GM19463 (cell line): ENCODE measurements around the gene TMEM190.
"Not testable (repeated sequence)": the region's sequence is repeated elsewhere in the genome, so short reads cannot be mapped to it uniquely, and the experiment has no call there.

Experiments used
- ATAC-seq: cut with Tn5 transposase; IDR thresholded peaks from one replicate; pipeline ENCODE4 v1.9.1; 2021; ENCODE audit warnings: mild to moderate bottlenecking, moderate library complexity; ENCODE audit not compliant: unreplicated experiment

TMEM190 gene

GRCh38 chr19:55376241-55376933, at the start of gene TMEM190:
TSS of gene TMEM190 (plus strand) at chr19:55376826. CDS start at chr19:55376854, 28 bp downstream.
- ATAC-seq = no peak

- ATAC-seq = not testable (repeated sequence)
These were observed 47.8 kb upstream of the TMEM190 start for GRCh38 chr19:55328774-55329318.

GRCh38 chr19:55329791-55330190, 46.8 kb upstream of the TMEM190 start:
- not testable (repeated sequence) for ATAC-seq

GRCh38 chr19:55333870-55334269, 42.8 kb upstream of the TMEM190 start:
- no peak for ATAC-seq

GRCh38 chr19:55336101-55336500, 40.5 kb upstream of the TMEM190 start:
- ATAC-seq = no peak

GRCh38 chr19:55339105-55339888, 37.3 kb upstream of the TMEM190 start, which contains the start of gene KMT5C:
TSS of gene KMT5C (plus strand) at chr19:55339876. CDS start at chr19:55341937, 2,061 bp downstream.
- peak; percentile 76 for ATAC-seq

- ATAC-seq = no peak
These were observed 36.5 kb upstream of the TMEM190 start for GRCh38 chr19:55339889-55340783.

- ATAC-seq = no peak
These were observed 35.9 kb upstream of the TMEM190 start for GRCh38 chr19:55340784-55341147.

- ATAC-seq = no peak
These were observed 35.4 kb upstream of the TMEM190 start for GRCh38 chr19:55341171-55341588.

GRCh38 chr19:55341595-55342531, 34.8 kb upstream of the TMEM190 start:
- ATAC-seq = no peak

- no peak for ATAC-seq
These were observed 32.2 kb upstream of the TMEM190 start for GRCh38 chr19:55344444-55344843.

GRCh38 chr19:55345101-55345817, 31.4 kb upstream of the TMEM190 start:
- ATAC-seq = no peak

GRCh38 chr19:55345818-55346724, 30.6 kb upstream of the TMEM190 start:
- no peak for ATAC-seq

GRCh38 chr19:55346725-55347441, 29.7 kb upstream of the TMEM190 start:
- no peak for ATAC-seq

- ATAC-seq = no peak
These were observed 29.1 kb upstream of the TMEM190 start for GRCh38 chr19:55347442-55348009.

GRCh38 chr19:55348317-55349034, 28.1 kb upstream of the TMEM190 start:
- ATAC-seq = no peak
